Measurements from ENCODE around the gene SPATC1L.
A peak's percentile ranks its signal among the peaks of the same experiment; 100 is the strongest.
"Not testable (repeated sequence)": the region's sequence is repeated elsewhere in the genome, so short reads cannot be mapped to it uniquely, and the experiment has no call there.

SPATC1L gene

GRCh38 chr21:46199436-46200373 lies 15.4 kb upstream of the SPATC1L start:
- no peak for DNase-seq

DNA sequence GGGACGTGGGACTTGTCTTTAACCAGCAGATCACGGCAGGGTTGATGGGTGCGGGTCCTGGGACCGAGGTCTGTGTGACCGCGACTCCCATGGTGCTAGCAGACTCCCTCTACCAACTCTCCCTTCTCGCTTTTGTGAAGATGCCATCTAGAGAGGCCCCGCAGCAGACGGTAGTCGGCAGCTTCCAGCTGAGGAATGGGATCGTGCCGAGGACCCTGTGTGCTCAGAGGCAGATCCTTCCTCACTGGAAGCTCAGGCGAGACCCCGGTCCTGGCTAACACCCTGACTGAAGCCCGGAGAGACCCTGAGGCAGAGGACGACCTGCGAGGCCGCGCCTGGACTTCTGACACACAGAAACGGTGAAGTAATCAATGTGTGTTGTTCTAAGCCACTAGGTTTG lies 12.5 kb upstream of the SPATC1L start:
- no peak for DNase-seq

DNA sequence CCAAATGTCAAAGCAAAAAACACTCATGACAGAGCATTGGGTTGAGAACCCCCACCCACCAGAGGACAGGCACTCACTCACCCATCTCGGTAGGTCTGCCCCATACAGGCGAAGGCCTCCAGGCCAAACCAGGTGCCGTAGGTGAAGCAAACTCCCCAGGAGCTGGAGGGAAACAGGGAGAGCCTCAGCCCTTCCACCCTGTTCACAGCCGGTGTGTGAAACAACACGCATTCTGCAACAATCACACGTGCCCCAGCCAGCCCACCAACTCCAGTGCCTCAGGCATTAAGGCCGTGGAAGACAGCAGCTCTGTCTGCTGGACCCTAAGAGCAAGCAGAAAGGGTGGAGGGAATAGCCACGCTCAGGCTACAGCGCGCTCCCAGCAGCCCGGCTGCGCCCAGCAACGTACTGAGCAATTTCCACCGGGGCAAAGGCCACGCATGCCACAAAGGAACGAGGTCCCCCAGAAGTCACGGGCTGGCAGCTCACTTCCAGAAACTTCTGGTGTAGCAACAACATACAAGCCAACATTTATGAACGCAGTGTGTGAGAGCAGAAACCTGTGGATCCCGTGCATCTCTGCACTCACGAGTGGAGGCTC lies 11.4 kb upstream of the SPATC1L start:
- DNase-seq: no peak

- DNase-seq: no peak
These were observed 10.4 kb upstream of the SPATC1L start for GRCh38 chr21:46194374-46195334.

GRCh38 chr21:46193829-46194373 lies 9.6 kb upstream of the SPATC1L start:
- DNase-seq: no peak

DNA sequence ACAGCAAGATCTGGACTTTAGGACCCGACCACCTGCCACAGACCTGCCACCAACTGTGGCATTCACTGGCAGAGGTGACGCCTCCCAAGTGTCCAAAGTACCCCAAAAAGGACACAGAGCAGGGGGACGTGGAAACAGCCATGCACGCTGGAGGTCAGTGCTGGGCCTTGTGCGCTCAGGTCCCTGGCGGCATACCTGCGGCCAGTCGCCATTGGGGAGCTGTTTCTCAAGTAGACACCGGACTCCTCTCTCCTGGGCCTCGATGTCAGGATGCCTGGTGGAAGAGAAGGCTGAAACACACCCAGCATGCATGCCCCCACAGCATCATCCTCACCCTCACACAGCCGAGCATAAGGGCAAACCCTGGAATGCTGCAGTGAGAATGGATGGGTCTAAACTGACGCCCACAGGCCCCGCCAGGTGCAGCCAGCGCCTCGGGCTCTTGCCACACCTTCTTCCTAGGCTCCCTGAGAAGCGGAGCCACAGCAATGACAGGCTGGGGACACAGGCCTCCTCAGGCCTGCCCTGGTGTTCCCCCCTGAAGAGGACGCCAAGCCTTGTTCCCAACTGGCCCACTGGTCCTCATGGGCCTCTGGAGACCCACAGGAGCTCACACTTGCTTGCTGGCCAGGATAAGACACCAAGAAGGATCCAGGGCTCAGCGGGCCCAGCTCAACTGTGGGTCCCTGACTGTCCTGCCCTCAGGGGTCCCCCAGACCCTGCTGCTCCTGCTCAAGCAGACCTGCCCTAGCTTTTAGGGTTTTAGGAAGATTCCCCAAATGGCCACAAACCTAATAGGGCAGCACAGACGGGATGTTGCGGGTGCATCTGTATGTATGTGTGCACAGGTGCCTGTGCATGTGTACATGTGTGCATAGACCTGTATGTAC lies 7.7 kb upstream of the SPATC1L start:
- DNase-seq: no peak

- DNase-seq: no peak
These were observed 7.0 kb upstream of the SPATC1L start for GRCh38 chr21:46191257-46191685.

- no peak for DNase-seq
These were observed 6.4 kb upstream of the SPATC1L start for GRCh38 chr21:46190491-46191131.

GRCh38 chr21:46189959-46190490 lies 5.8 kb upstream of the SPATC1L start:
- no peak for DNase-seq

DNA sequence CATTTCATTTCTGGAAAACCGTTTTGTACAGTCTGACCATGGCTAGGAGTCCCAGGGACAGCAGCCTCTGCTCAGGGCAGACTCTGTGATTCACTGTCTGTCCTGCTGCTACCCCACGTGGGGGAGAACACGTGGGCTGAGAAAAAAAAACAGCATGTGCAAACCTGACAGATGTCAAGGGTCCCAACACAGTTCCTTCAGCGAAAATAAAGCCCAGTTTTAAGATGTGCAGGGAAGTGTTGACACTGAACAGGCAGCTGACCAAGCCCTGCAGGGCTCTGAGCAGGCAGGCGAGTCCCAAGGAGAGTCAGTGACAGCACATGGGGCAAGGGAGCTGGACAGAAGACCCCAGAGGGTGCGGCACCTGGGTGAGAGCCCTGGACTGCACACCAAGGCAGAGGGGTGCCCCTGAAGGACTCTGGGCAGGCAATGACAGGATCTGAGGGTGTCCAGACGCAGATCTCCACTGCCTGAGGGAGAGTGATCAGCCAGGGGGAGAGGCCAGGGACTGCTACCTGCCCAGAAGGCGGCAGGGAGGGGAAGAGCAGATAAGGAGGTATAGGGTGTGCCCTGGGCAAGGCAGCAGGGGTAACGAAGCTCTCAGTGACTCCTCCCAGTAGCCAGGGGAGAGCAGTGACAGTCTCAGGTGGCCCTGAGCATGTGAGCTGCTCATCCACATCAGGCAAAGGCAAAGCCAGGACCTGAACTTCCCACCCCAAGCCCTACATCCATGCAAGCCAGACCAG lies 5.1 kb upstream of the SPATC1L start:
- no peak for DNase-seq

- no peak for DNase-seq
These were observed 4.3 kb upstream of the SPATC1L start for GRCh38 chr21:46188226-46189212.

- no peak for DNase-seq
These were observed 3.6 kb upstream of the SPATC1L start for GRCh38 chr21:46187814-46188213.

- no peak for DNase-seq
These were observed 3.0 kb upstream of the SPATC1L start for GRCh38 chr21:46187261-46187660.

GRCh38 chr21:46185716-46186115 lies 1.5 kb upstream of the SPATC1L start:
- DNase-seq: no peak

- peak; percentile 20 to 43 for DNase-seq
These were observed 631 bp upstream of the SPATC1L start for GRCh38 chr21:46184625-46185555.

DNA sequence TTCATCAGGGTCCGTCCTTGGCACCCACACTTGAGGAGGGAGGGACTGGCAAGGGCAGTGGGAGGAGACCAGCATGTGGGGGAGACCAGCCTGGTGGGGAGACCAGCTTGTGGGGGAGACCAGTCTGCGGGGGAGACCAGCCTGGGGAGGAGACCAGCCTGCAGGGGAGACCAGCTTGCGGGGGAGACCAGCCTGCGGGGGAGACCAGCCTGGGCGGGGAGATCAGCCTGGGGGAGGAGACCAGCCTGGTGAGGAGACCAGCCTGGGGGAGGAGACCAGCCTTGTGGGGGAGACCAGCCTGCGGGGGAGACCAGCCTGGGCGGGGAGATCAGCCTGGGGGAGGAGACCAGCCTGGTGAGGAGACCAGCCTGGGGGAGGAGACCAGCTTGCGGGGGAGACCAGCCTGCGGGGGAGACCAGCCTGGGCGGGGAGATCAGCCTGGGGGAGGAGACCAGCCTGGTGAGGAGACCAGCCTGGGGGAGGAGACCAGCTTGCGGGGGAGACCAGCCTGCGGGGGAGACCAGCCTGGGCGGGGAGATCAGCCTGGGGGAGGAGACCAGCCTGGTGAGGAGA lies 836 bp downstream of the SPATC1L start:
- DNase-seq: not testable (repeated sequence)

Measured in stimulated activated CD4-positive, alpha-beta T cell treated with anti-CD3 and anti-CD28 coated beads, Interleukin-2, amount 100 ng/mL, for 48 hours (primary cell).